Mesenchymal stem cell (in vitro differentiated cells and primary cell): ENCODE results near the gene MOB2.

Experiments used
- DNase-seq: peaks from one replicate; pipeline ENCODE4 v3.0.0-alpha.2; 2013
- H2AFZ ChIP-seq: one replicate; pipeline ENCODE4 v1.6.1; 2013; ENCODE audit warnings: low read depth, mild to moderate bottlenecking, control low read depth, inconsistent platforms, low read length, moderate library complexity
- H2AK5ac ChIP-seq: 2 replicates; pipeline ENCODE4 v1.6.1; 2013; ENCODE audit warnings: low read length, moderate library complexity, mild to moderate bottlenecking, inconsistent platforms; ENCODE audit not compliant: severe bottlenecking
- H2BK120ac ChIP-seq: one replicate; pipeline ENCODE4 v1.6.1; 2013; ENCODE audit warnings: low read depth, mild to moderate bottlenecking, inconsistent platforms, low read length, moderate library complexity
- H2BK12ac ChIP-seq, 2 experiments: one replicate each; pipeline ENCODE4 v1.6.1; 2013; ENCODE audit warnings: inconsistent platforms in 2 of 2, low read length in 2 of 2, mild to moderate bottlenecking in 2 of 2, moderate library complexity in 2 of 2, control low read depth in 1 of 2
- H2BK15ac ChIP-seq: one replicate; pipeline ENCODE4 v1.6.1; 2013; ENCODE audit warnings: mild to moderate bottlenecking, low read depth, inconsistent platforms; ENCODE audit not compliant: poor library complexity, severe bottlenecking
- H2BK5ac ChIP-seq: 2 replicates; pipeline ENCODE4 v1.6.1; 2013; ENCODE audit warnings: low read depth, mild to moderate bottlenecking, low read length, control low read depth, inconsistent platforms; ENCODE audit not compliant: poor library complexity, severe bottlenecking
- H3K14ac ChIP-seq, 2 experiments: one replicate each; pipeline ENCODE4 v1.6.1; 2013; ENCODE audit warnings: inconsistent platforms in 2 of 2, low read length in 2 of 2, control low read depth in 1 of 2, mild to moderate bottlenecking in 1 of 2, moderate library complexity in 1 of 2
- H3K18ac ChIP-seq, 2 experiments: one replicate each; pipeline ENCODE4 v1.6.1; 2013; ENCODE audit warnings: inconsistent platforms in 2 of 2, low read length in 2 of 2, control low read depth in 1 of 2, low read depth in 1 of 2, mild to moderate bottlenecking in 1 of 2
- H3K23ac ChIP-seq, 2 experiments: one replicate each; pipeline ENCODE4 v1.6.1; 2013; ENCODE audit warnings: inconsistent platforms in 2 of 2, low read length in 2 of 2, mild to moderate bottlenecking in 2 of 2, moderate library complexity in 2 of 2, control low read depth in 1 of 2
- H3K27ac ChIP-seq: 2 replicates; pipeline ENCODE4 v1.5.1; 2013; ENCODE audit warnings: mild to moderate bottlenecking, moderate library complexity, low read length, control low read depth, inconsistent platforms; ENCODE audit not compliant: poor library complexity, severe bottlenecking
- H3K27me3 ChIP-seq, 2 experiments: 2 replicates each; pipeline versions ENCODE4 v1.6.1 to v1.7.0; 2013; ENCODE audit warnings: low read length in 2 of 2, mild to moderate bottlenecking in 2 of 2, moderate library complexity in 2 of 2, control low read depth in 1 of 2, inconsistent platforms in 1 of 2; ENCODE audit not compliant: control insufficient read depth in 1 of 2, insufficient read depth in 1 of 2
- H3K36me3 ChIP-seq, 2 experiments: 2 replicates each; pipeline versions ENCODE4 v1.6.1 to v1.7.0; 2013; ENCODE audit warnings: low read length in 2 of 2, control low read depth in 1 of 2, inconsistent platforms in 1 of 2, low read depth in 1 of 2, mild to moderate bottlenecking in 1 of 2; ENCODE audit not compliant: insufficient read depth in 2 of 2, control insufficient read depth in 1 of 2
- H3K4ac ChIP-seq, 2 experiments: one replicate each; pipeline ENCODE4 v1.6.1; 2013; ENCODE audit warnings: inconsistent platforms in 2 of 2, low read length in 2 of 2, mild to moderate bottlenecking in 2 of 2, moderate library complexity in 2 of 2, control low read depth in 1 of 2, low read depth in 1 of 2
- H3K4me1 ChIP-seq: 2 replicates; pipeline ENCODE4 v1.6.1; 2013; ENCODE audit warnings: low read depth, low read length, control low read depth; ENCODE audit not compliant: control insufficient read depth, insufficient read depth
- H3K4me2 ChIP-seq: 2 replicates; pipeline ENCODE4 v1.6.1; 2013; ENCODE audit warnings: low read length, mild to moderate bottlenecking, inconsistent platforms; ENCODE audit not compliant: poor library complexity, severe bottlenecking
- H3K4me3 ChIP-seq, 2 experiments: 2 replicates each; pipeline versions ENCODE4 v1.5.1 to v1.7.0; 2013; ENCODE audit warnings: low read length in 2 of 2, mild to moderate bottlenecking in 2 of 2, control low read depth in 1 of 2, low read depth in 1 of 2; ENCODE audit not compliant: insufficient read depth in 1 of 2
- H3K79me1 ChIP-seq: replicated peaks from 2 replicates; pipeline ENCODE4 v1.6.1; 2013; ENCODE audit warnings: mild to moderate bottlenecking, control low read depth, low read length, inconsistent platforms; ENCODE audit not compliant: poor library complexity, severe bottlenecking
- H3K9ac ChIP-seq: 2 replicates; pipeline ENCODE4 v1.7.0; 2013; ENCODE audit warnings: mild to moderate bottlenecking, low read length, moderate library complexity
- H3K9me3 ChIP-seq: 2 replicates; pipeline ENCODE4 v1.7.0; 2013; ENCODE audit warnings: mild to moderate bottlenecking, low read length; ENCODE audit not compliant: control insufficient read depth
- H4K8ac ChIP-seq: one replicate; pipeline ENCODE4 v1.6.1; 2013; ENCODE audit warnings: inconsistent platforms, mild to moderate bottlenecking, low read length, moderate library complexity
- H4K91ac ChIP-seq: one replicate; pipeline ENCODE4 v1.6.1; 2013; ENCODE audit warnings: mild to moderate bottlenecking, low read length, inconsistent platforms
- WGBS: methylation state at CpG from one replicate; pipeline ENCODE4 v1.1.7; 2013; ENCODE audit warnings: mixed read lengths; 5-methylcytosine and 5-hydroxymethylcytosine counted together

Gene MOB2

GRCh38 chr11:1460396-1460985 is 26.1 kb downstream of the MOB2 start:
- no peak overlapping the region for H3K23ac ChIP-seq
- WGBS, result 97% methylated on average over 33 of the region's 44 CpGs
- no peak overlapping the region for H3K18ac ChIP-seq
- H2BK15ac ChIP-seq, result no peak overlapping the region
- H2BK120ac ChIP-seq, result no peak overlapping the region
- H2AK5ac ChIP-seq, result no peak overlapping the region
- H3K27me3 ChIP-seq, result peaks cover 0 to 3% of the 10 kb centered on the region in 2 experiments
- no peak overlapping the region for H3K4me2 ChIP-seq
- no peak overlapping the region for H3K4ac ChIP-seq
- no peak overlapping the region for H4K8ac ChIP-seq
- no peak overlapping the region for H4K91ac ChIP-seq
- H3K79me1 ChIP-seq, result no peaks in the 10 kb centered on the region
- H2BK12ac ChIP-seq, result no peak overlapping the region
- no peaks in the 10 kb centered on the region for H3K9me3 ChIP-seq
- H2AFZ ChIP-seq, result no peak overlapping the region
- DNase-seq, result no peak
- no peak overlapping the region for H3K9ac ChIP-seq
- H2BK5ac ChIP-seq, result no peak overlapping the region
- no peak overlapping the region for H3K14ac ChIP-seq
- no peak overlapping the region for H3K27ac ChIP-seq
- peaks cover 4% of the 10 kb centered on the region for H3K4me1 ChIP-seq
- H3K36me3 ChIP-seq, result peaks cover 0 to 10% of the 10 kb centered on the region in 2 experiments
- H3K4me3 ChIP-seq, result no peak overlapping the region

GRCh38 chr11:1459764-1460395 is 26.7 kb downstream of the MOB2 start:
- no peak overlapping the region for H4K91ac ChIP-seq
- no peak overlapping the region for H2BK15ac ChIP-seq
- 79% methylated on average over 27 of the region's 29 CpGs for WGBS
- H4K8ac ChIP-seq, result no peak overlapping the region
- H3K23ac ChIP-seq, result no peak overlapping the region
- peaks cover 4% of the 10 kb centered on the region for H3K4me1 ChIP-seq
- H2BK120ac ChIP-seq, result no peak overlapping the region
- no peak overlapping the region for H3K27ac ChIP-seq
- H3K27me3 ChIP-seq, result peaks cover 0 to 3% of the 10 kb centered on the region in 2 experiments
- DNase-seq, result no peak
- no peak overlapping the region for H2BK5ac ChIP-seq
- H2AK5ac ChIP-seq, result no peak overlapping the region
- no peaks in the 10 kb centered on the region for H3K9me3 ChIP-seq
- no peak overlapping the region for H2BK12ac ChIP-seq
- H3K79me1 ChIP-seq, result no peaks in the 10 kb centered on the region
- peaks cover 0 to 10% of the 10 kb centered on the region in 2 experiments for H3K36me3 ChIP-seq
- no peak overlapping the region for H2AFZ ChIP-seq
- no peak overlapping the region for H3K9ac ChIP-seq
- no peak overlapping the region for H3K14ac ChIP-seq
- H3K4me2 ChIP-seq, result no peak overlapping the region
- no peak overlapping the region for H3K4ac ChIP-seq
- no peak overlapping the region for H3K4me3 ChIP-seq
- no peak overlapping the region for H3K18ac ChIP-seq

GRCh38 chr11:1459219-1459575 is 27.4 kb downstream of the MOB2 start:
- Histone ChIP-seq H4K8ac (no peak overlapping the region), H2BK15ac (no peak overlapping the region), H3K4me2 (no peak overlapping the region), H2BK5ac (no peak overlapping the region), H3K23ac (no peak overlapping the region), H3K18ac (no peak overlapping the region), H3K9ac (no peak overlapping the region), H3K9me3 (no peaks in the 10 kb centered on the region), H2AFZ (no peak overlapping the region), H2AK5ac (no peak overlapping the region), H3K27ac (no peak overlapping the region), H3K4me3 (no peak overlapping the region), H3K79me1 (no peaks in the 10 kb centered on the region), H3K36me3 (peaks cover 0 to 4% of the 10 kb centered on the region in 2 experiments), H3K4me1 (peaks cover 4% of the 10 kb centered on the region), H3K14ac (no peak overlapping the region), H3K4ac (no peak overlapping the region), H4K91ac (no peak overlapping the region), H2BK12ac (no peak overlapping the region), H2BK120ac (no peak overlapping the region), H3K27me3 (peaks cover 2 to 7% of the 10 kb centered on the region in 2 experiments)
- 94% methylated on average over 14 of the region's 14 CpGs for WGBS
- DNase-seq, result no peak

GRCh38 chr11:1458340-1459218 is 28.0 kb downstream of the MOB2 start:
- H3K27me3 ChIP-seq, result peaks cover 7 to 11% of the 10 kb centered on the region in 2 experiments
- H2BK120ac ChIP-seq, result no peak overlapping the region
- H3K4me1 ChIP-seq, result peaks cover 4% of the 10 kb centered on the region
- peak overlapping the region in 1 of 2 experiments; percentile 29 for H3K14ac ChIP-seq
- H2AK5ac ChIP-seq, result no peak overlapping the region
- H3K4ac ChIP-seq, result no peak overlapping the region
- no peak overlapping the region for H2BK5ac ChIP-seq
- no peak overlapping the region for H3K27ac ChIP-seq
- H4K91ac ChIP-seq, result no peak overlapping the region
- H3K18ac ChIP-seq, result no peak overlapping the region
- 66% methylated on average over 18 of the region's 18 CpGs for WGBS
- DNase-seq, result peak; percentile 10
- no peak overlapping the region for H3K23ac ChIP-seq
- no peak overlapping the region for H2AFZ ChIP-seq
- no peaks in the 10 kb centered on the region for H3K9me3 ChIP-seq
- no peak overlapping the region for H4K8ac ChIP-seq
- H3K79me1 ChIP-seq, result no peaks in the 10 kb centered on the region
- no peak overlapping the region for H3K9ac ChIP-seq
- H3K36me3 ChIP-seq, result peaks cover 0 to 4% of the 10 kb centered on the region in 2 experiments
- H3K4me2 ChIP-seq, result no peak overlapping the region
- no peak overlapping the region for H2BK15ac ChIP-seq
- H2BK12ac ChIP-seq, result no peak overlapping the region
- H3K4me3 ChIP-seq, result no peak overlapping the region
